Measurements from ENCODE around the gene HTR3D. TPM values are rescaled to one million over a fixed set of nuclear protein-coding genes. Genes with fewer than 3 reads are reported as not detected.

Gene HTR3D
- total and polyA plus RNA-seq, 2 of the 13 experiments (the other 11 are each of a cell fraction or from before 2014, with no cell fraction given) = not detected

DNA sequence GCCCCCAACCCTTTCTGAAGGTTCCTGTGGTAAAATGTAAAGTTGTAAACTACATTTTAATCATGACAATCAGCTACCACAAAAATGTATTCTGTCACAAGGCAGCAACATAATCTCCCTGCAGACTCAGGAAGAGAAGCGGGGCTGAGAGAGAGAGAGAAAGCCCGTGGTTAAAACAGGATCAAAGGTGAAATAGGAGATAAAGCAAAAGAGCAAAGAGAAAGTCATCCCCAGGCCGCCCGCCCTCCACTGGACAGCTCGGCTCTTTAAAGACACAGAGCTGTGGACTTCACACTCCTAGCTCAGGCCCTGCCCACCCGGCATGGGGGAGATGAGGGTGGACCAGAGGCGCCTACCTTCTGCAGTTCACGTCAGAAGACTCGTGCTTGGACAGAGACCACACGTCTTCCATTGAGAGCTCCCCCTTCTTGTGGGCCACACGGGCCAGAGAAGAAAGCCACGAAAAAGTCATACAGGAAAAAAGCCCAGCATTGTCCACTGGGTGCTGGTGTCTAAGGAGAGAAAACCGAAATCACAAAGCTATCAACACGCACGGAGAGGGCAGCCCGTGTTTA lies 43.2 kb upstream of the HTR3D start (continued):
- TF ChIP-seq BRD4 (CRISPR knock-in tag; IDR thresholded peaks at IDR 0.05) (no peak), KLF13 (CRISPR knock-in tag; IDR thresholded peaks at IDR 0.05) (no peak), SOX13 (IDR thresholded peaks at IDR 0.05) (no peak), SOX13 (CRISPR knock-in tag; conservative IDR thresholded peaks at IDR 0.05 in 1 of 2, IDR thresholded peaks at IDR 0.05 in 1 of 2) (peak in 1 of 2 experiments; percentile 69; a peak in 2 of 4 replicates), ZNF570 (CRISPR knock-in tag; IDR thresholded peaks at IDR 0.05; ENCODE audit: borderline replicate concordance) (no peak), MED8 (CRISPR knock-in tag; IDR thresholded peaks at IDR 0.05; ENCODE audit: insufficient replicate concordance) (no peak), KDM2A (CRISPR knock-in tag; IDR thresholded peaks at IDR 0.05; ENCODE audit: borderline replicate concordance, low read depth) (peak; percentile 37; the same call in 1 of the 2 replicates), SP140L (CRISPR knock-in tag; IDR thresholded peaks at IDR 0.05; ENCODE audit: borderline replicate concordance) (no peak), U2AF1 (optimal IDR thresholded peaks at IDR 0.05; ENCODE audit: low read depth, low read length) (no peak), ESRRA (CRISPR knock-in tag; IDR thresholded peaks at IDR 0.05; ENCODE audit: low read depth) (peak; percentile 77; the same call in 1 of the 2 replicates), SIN3A (IDR thresholded peaks at IDR 0.05; ENCODE audit: borderline replicate concordance, low read depth, low read length) (no peak), ZFP36 (IDR thresholded peaks at IDR 0.05; ENCODE audit: borderline replicate concordance, low read depth, low read length, partially characterized antibody) (no peak), ZNF468 (CRISPR knock-in tag; IDR thresholded peaks at IDR 0.05) (no peak), CEBPG (CRISPR knock-in tag; IDR thresholded peaks at IDR 0.05) (peak; percentile 22; the same call in 1 of the 2 replicates), MBNL3 (CRISPR knock-in tag; conservative IDR thresholded peaks at IDR 0.05) (no peak), KAT2B (IDR thresholded peaks at IDR 0.05; ENCODE audit: borderline replicate concordance, low read depth, low read length) (no peak), ZNF550 (CRISPR knock-in tag; IDR thresholded peaks at IDR 0.05; ENCODE audit: borderline replicate concordance) (no peak), HNRNPUL1 (IDR thresholded peaks at IDR 0.05; ENCODE audit: low read depth, low read length) (no peak), GATAD2A (CRISPR knock-in tag; IDR thresholded peaks at IDR 0.05) (peak; percentile 63), HOXA3 (CRISPR knock-in tag; IDR thresholded peaks at IDR 0.05) (peak; percentile 58; the same call in 1 of the 2 replicates), PHF20 (CRISPR knock-in tag; IDR thresholded peaks at IDR 0.05) (no peak), REXO4 (CRISPR knock-in tag; IDR thresholded peaks at IDR 0.05; ENCODE audit: borderline replicate concordance) (no peak), ZNF766 (CRISPR knock-in tag; IDR thresholded peaks at IDR 0.05; ENCODE audit: borderline replicate concordance) (no peak), RFXANK (CRISPR knock-in tag; IDR thresholded peaks at IDR 0.05) (no peak), NCOA2 (CRISPR knock-in tag; IDR thresholded peaks at IDR 0.05) (peak; percentile 75), SUZ12 (IDR thresholded peaks at IDR 0.05; ENCODE audit: low read depth, low read length) (no peak), ZNF143 (CRISPR knock-in tag; IDR thresholded peaks at IDR 0.05) (no peak), USF2 (IDR thresholded peaks at IDR 0.05; ENCODE audit: low read depth, low read length) (no peak), USF2 (CRISPR knock-in tag; IDR thresholded peaks at IDR 0.05; ENCODE audit: borderline replicate concordance) (no peak), ZNF772 (CRISPR knock-in tag; IDR thresholded peaks at IDR 0.05) (0 out of 2 replicates have a peak, but pooled peaks have one; percentile 37), AGO2 (optimal IDR thresholded peaks at IDR 0.05; ENCODE audit: low read depth, low read length) (no peak)
- TF ChIP-seq, protein P1, sequence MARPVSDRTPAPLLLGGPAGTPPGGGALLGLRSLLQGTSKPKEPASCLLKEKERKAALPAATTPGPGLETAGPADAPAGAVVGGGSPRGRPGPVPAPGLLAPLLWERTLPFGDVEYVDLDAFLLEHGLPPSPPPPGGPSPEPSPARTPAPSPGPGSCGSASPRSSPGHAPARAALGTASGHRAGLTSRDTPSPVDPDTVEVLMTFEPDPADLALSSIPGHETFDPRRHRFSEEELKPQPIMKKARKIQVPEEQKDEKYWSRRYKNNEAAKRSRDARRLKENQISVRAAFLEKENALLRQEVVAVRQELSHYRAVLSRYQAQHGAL (CRISPR knock-in tag; IDR thresholded peaks at IDR 0.05; ENCODE audit: not compliant biosample characterization) = no peak

Measured in HepG2 (cell line).